GM12878 (cell line): ENCODE measurements around the gene PPL. TPM values are rescaled to one million over a fixed set of nuclear protein-coding genes. Genes with fewer than 3 reads are reported as not detected.

Experiments
- ATAC-seq: fragments of 200-7000 bp; cut with Tn5 transposase; 3 replicates; pipeline ENCODE4 v1.9.1; 2020; ENCODE audit warnings: mild to moderate bottlenecking, moderate library complexity
- BruUV-seq: library from RNA; stranded (reverse); fragments of 400-500 nt; replicated peaks from 2 replicates; lab custom pipeline; 2021; lab: Mats Ljungman, UMichigan
- CTCF ChIA-PET: fragments of 300-600 bp; sonication (Branson Sonifier 250); formaldehyde crosslinking; extraction: SDS; loops from one replicate; lab custom pipeline; 2021; ENCODE audit warnings: inconsistent platforms; lab: Yijun Ruan, JAX
- POLR2A ChIA-PET: fragments of 350-600 bp; formaldehyde crosslinking; extraction: SDS; loops from one replicate; lab custom pipeline; 2021; ENCODE audit warnings: inconsistent platforms; lab: Charles Lee
- RAD21 ChIA-PET: fragments of 300-600 bp; sonication (Branson Sonifier 250); formaldehyde crosslinking; loops from one replicate; lab custom pipeline; 2023; ENCODE audit warnings: antibody characterized with exemption; ENCODE audit not compliant: unreplicated experiment; lab: Charles Lee
- SMC1A ChIA-PET: fragments of 300-600 bp; sonication (Branson Sonifier 250); formaldehyde crosslinking; loops from one replicate; lab custom pipeline; 2023; ENCODE audit not compliant: unreplicated experiment, uncharacterized antibody; lab: Charles Lee
- DNase-seq: peaks from one replicate; pipeline ENCODE4 v3.0.0-alpha.2; 2011; ENCODE audit warnings: low read depth, low spot score
- FAIRE-seq: peaks from 3 replicates; lab custom pipeline; 2011; peaks lifted over from hg19 to GRCh38; lab: Jason Lieb, UNC
- H2AFZ ChIP-seq: 2 replicates; pipeline ENCODE4 v1.6.0; 2011; ENCODE audit warnings: low read depth, low read length, control low read depth; ENCODE audit not compliant: control insufficient read depth
- H3K27ac ChIP-seq: 2 replicates; pipeline ENCODE4 v1.5.1; 2011; ENCODE audit warnings: control low read depth; ENCODE audit not compliant: control insufficient read depth, insufficient read depth
- H3K27me3 ChIP-seq, 2 experiments: replicated peaks in 1 of 2; 2 replicates each; pipeline versions ENCODE4 v1.6.0 to v1.6.1; 2011; ENCODE audit warnings: low read length in 1 of 2; ENCODE audit not compliant: control insufficient read depth in 2 of 2, insufficient read depth in 2 of 2
- H3K36me3 ChIP-seq, 2 experiments: 2 replicates each; pipeline ENCODE4 v1.5.1; 2011; ENCODE audit warnings: low read length in 1 of 2; ENCODE audit not compliant: control insufficient read depth in 2 of 2, insufficient read depth in 2 of 2
- H3K4me1 ChIP-seq: 2 replicates; pipeline ENCODE4 v1.6.1; 2011; ENCODE audit warnings: mild to moderate bottlenecking, low read length, moderate library complexity, mixed read lengths; ENCODE audit not compliant: control insufficient read depth, insufficient read depth
- H3K4me2 ChIP-seq: 2 replicates; pipeline ENCODE4 v1.6.0; 2011; ENCODE audit warnings: control low read depth; ENCODE audit not compliant: control insufficient read depth, insufficient read depth
- H3K4me3 ChIP-seq: fragments of 200-600 bp; sonication (generic); 2 replicates; pipeline ENCODE4 v1.5.1; 2016
- H3K79me2 ChIP-seq: 2 replicates; pipeline ENCODE4 v1.6.0; 2011; ENCODE audit warnings: low read length; ENCODE audit not compliant: control insufficient read depth, insufficient read depth
- H3K9ac ChIP-seq: 2 replicates; pipeline ENCODE4 v1.8.0; 2011; ENCODE audit warnings: low read length, control low read depth, mixed read lengths; ENCODE audit not compliant: control insufficient read depth, insufficient read depth
- H3K9me3 ChIP-seq: replicated peaks from 3 replicates; pipeline ENCODE4 v1.5.1; 2011; ENCODE audit warnings: mild to moderate bottlenecking, low read length; ENCODE audit not compliant: control insufficient read depth, insufficient read depth
- H4K20me1 ChIP-seq: 2 replicates; pipeline ENCODE4 v1.6.0; 2011; ENCODE audit not compliant: control insufficient read depth, insufficient read depth
- ASH2L ChIP-seq: fragments of 300-600, 200-600 bp; sonication (generic); IDR thresholded peaks from 2 replicates; pipeline ENCODE4 v1.6.1; 2017; ENCODE audit warnings: low read depth, mild to moderate bottlenecking, borderline replicate concordance
- ATF7 ChIP-seq: fragments of 450-650 bp; IDR thresholded peaks from 2 replicates; pipeline ENCODE4 v1.6.1; 2016; ENCODE audit warnings: low read depth, mild to moderate bottlenecking
- BCL3 ChIP-seq: IDR thresholded peaks from 2 replicates; pipeline ENCODE4 v1.6.1; 2011; ENCODE audit warnings: borderline replicate concordance, low read depth, mild to moderate bottlenecking, moderate library complexity, low read length; ENCODE audit not compliant: insufficient read depth, poor library complexity, severe bottlenecking
- CBX5 ChIP-seq: sonication (generic); IDR thresholded peaks from 2 replicates; pipeline ENCODE4 v1.6.1; 2016; ENCODE audit warnings: low read depth, moderate library complexity, mild to moderate bottlenecking, inconsistent platforms
- CHD2 ChIP-seq: IDR thresholded peaks from 2 replicates; pipeline ENCODE4 v1.6.1; 2011; ENCODE audit warnings: low read depth, low read length, improper control_type of control experiment, borderline replicate concordance
- FOXM1 ChIP-seq: IDR thresholded peaks from 2 replicates; pipeline ENCODE4 v1.6.1; 2012; ENCODE audit warnings: low read depth, mild to moderate bottlenecking, inconsistent platforms, low read length, moderate library complexity
- IKZF1 ChIP-seq: fragments of 450-650 bp; conservative IDR thresholded peaks from 2 replicates; pipeline ENCODE4 v1.6.1; 2017; ENCODE audit warnings: antibody characterized with exemption, mild to moderate bottlenecking
- KAT2A ChIP-seq: conservative IDR thresholded peaks from 2 replicates; pipeline ENCODE4 v1.6.1; 2011; ENCODE audit warnings: low read depth, low read length; ENCODE audit not compliant: control insufficient read depth
- MAX ChIP-seq: IDR thresholded peaks from 2 replicates; pipeline ENCODE4 v1.6.1; 2012; ENCODE audit warnings: low read depth, low read length, improper control_type of control experiment
- NRF1 ChIP-seq: conservative IDR thresholded peaks from 2 replicates; pipeline ENCODE4 v1.6.1; 2011; ENCODE audit warnings: mild to moderate bottlenecking, low read depth, low read length, improper control_type of control experiment
- POLR2A ChIP-seq: IDR thresholded peaks from 2 replicates; pipeline ENCODE4 v1.6.1; 2011; ENCODE audit warnings: low read depth, mild to moderate bottlenecking, low read length
- RAD21 ChIP-seq: IDR thresholded peaks from 2 replicates; pipeline ENCODE4 v1.6.1; 2011; ENCODE audit warnings: mild to moderate bottlenecking, low read depth, low read length, moderate library complexity; ENCODE audit not compliant: insufficient read depth
- RELA ChIP-seq: fragments of 450-650 bp; IDR thresholded peaks from 2 replicates; pipeline ENCODE4 v1.8.0; 2014; ENCODE audit warnings: borderline replicate concordance; ENCODE audit not compliant: partially characterized antibody
- ZBTB40 ChIP-seq: fragments of 450-650 bp; IDR thresholded peaks from 2 replicates; pipeline ENCODE4 v1.6.1; 2016; ENCODE audit warnings: mild to moderate bottlenecking, moderate library complexity, borderline replicate concordance
- WGBS: methylation state at CpG from one replicate; pipeline ENCODE4 v1.1.6; 2016; ENCODE audit warnings: low lambda C conversion rate; ENCODE audit not compliant: insufficient replicate concordance, insufficient coverage; ENCODE audit errors: missing lambda C conversion rate; 5-methylcytosine and 5-hydroxymethylcytosine counted together
- in situ Hi-C: fragments of 300-500 bp; cut with MboI; formaldehyde crosslinking; loops from 9 replicates; pipeline ENCODE4 v1.14.3; 2018; ENCODE audit warnings: mixed read lengths
- intact Hi-C: fragments of 100-400 bp; cut with micrococcal nuclease; formaldehyde crosslinking; loops from one replicate; pipeline ENCODE4 v1.14.2; 2022; ENCODE audit not compliant: unreplicated experiment
- polyA plus RNA-seq, 11 experiments: library from polyadenylated mRNA; depleted of rRNA in 4 of 11; unstranded in 6 of 11; stranded (reverse) in 5 of 11; fragments of >200 nt; fragmentation: Nextera tagmentation in 4 of 11; fragmentation: Illumina TruSeq in 1 of 11; extraction: Ambion mirVana in 4 of 11; extraction: Trizol in 1 of 11; gene quantifications; 1 replicate in 1 of 11; 2 replicates in 10 of 11; pipeline versions ENCODE4 v1.2.1 to v1.2.3, GENCODE V29; 2011 to 2016; ENCODE audit warnings: inconsistent platforms in 2 of 11, missing spikeins in 2 of 11, low read depth in 1 of 11
- total RNA-seq, 4 experiments: library from RNA; depleted of rRNA in 3 of 4; stranded (reverse); fragments of >200 nt in 3 of 4; fragmentation: Illumina TruSeq in 1 of 4; extraction: Trizol in 1 of 4; gene quantifications; 2 replicates each; pipeline versions ENCODE4 v1.2.1 to v1.2.3, GENCODE V29; 2013 to 2021
- TF ChIP-seq, protein P1 (sequence below): fragments of 150-350 bp; IDR thresholded peaks from 2 replicates; pipeline ENCODE4 v1.6.1; 2014; ENCODE audit warnings: mild to moderate bottlenecking, low read depth, low read length

The PPL gene
- total and polyA plus RNA-seq, 10 of the 15 experiments (the other 5 are each of a cell fraction or from before 2014, with no cell fraction given): 0.03 to 0.47 (median 0.05) TPM; not detected in 2

- H3K27ac ChIP-seq: no peak overlapping the region
- WGBS: 8% methylated on average over 2 of the region's 2 CpGs
- FAIRE-seq (no peak), ATAC-seq (no peak), DNase-seq (no peak)
- TF ChIP-seq FOXM1 (no peak), POLR2A (no peak), KAT2A (no peak), ASH2L (no peak), BCL3 (no peak), ATF7 (no peak), CBX5 (no peak), RELA (no peak), CHD2 (no peak), RAD21 (no peak), NRF1 (no peak), ZBTB40 (no peak), MAX (no peak), IKZF1 (no peak)
- TF ChIP-seq, protein P1, sequence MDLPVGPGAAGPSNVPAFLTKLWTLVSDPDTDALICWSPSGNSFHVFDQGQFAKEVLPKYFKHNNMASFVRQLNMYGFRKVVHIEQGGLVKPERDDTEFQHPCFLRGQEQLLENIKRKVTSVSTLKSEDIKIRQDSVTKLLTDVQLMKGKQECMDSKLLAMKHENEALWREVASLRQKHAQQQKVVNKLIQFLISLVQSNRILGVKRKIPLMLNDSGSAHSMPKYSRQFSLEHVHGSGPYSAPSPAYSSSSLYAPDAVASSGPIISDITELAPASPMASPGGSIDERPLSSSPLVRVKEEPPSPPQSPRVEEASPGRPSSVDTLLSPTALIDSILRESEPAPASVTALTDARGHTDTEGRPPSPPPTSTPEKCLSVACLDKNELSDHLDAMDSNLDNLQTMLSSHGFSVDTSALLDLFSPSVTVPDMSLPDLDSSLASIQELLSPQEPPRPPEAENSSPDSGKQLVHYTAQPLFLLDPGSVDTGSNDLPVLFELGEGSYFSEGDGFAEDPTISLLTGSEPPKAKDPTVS: no peak
- CTCF ChIA-PET: no interaction called here
- no peak overlapping the region for H3K4me3 ChIP-seq
- no peak overlapping the region for H2AFZ ChIP-seq
- in situ Hi-C loops (no loop called here), intact Hi-C loops (no loop called here)
- H3K4me2 ChIP-seq: no peak overlapping the region
- no TSS peak for BruUV-seq
- no peaks in the 10 kb centered on the region for H4K20me1 ChIP-seq
- H3K9ac ChIP-seq: no peak overlapping the region
- H3K9me3 ChIP-seq: peaks cover 3% of the 10 kb centered on the region; the same call in 2 of the 3 replicates
- H3K36me3 ChIP-seq: no peaks in the 10 kb centered on the region
- no peaks in the 10 kb centered on the region for H3K79me2 ChIP-seq
- RAD21 ChIA-PET: no interaction called here
- SMC1A ChIA-PET: no interaction called here
- H3K27me3 ChIP-seq: peaks cover 0 to 1% of the 10 kb centered on the region in 2 experiments; a peak in 1 of 4 replicates
- POLR2A ChIA-PET: no interaction called here
- H3K4me1 ChIP-seq: no peaks in the 10 kb centered on the region
Measured at GRCh38 chr16:4927661-4928060, 9.3 kb downstream of the PPL start.
